OCI-LY7 (cell line): ENCODE data around the gene PRIM2. TPM values are rescaled to one million over a fixed set of nuclear protein-coding genes. Genes with fewer than 3 reads are reported as not detected.
"Not testable (repeated sequence)": the region's sequence is repeated elsewhere in the genome, so short reads cannot be mapped to it uniquely, and the experiment has no call there.

Source experiments
- BruUV-seq: library from RNA; stranded (reverse); fragments of 400-500 nt; replicated peaks from 2 replicates; lab custom pipeline; 2021; lab: Mats Ljungman, UMichigan
- CTCF ChIA-PET: fragments of 300-600 bp; sonication (Branson Sonifier 250); formaldehyde crosslinking; loops from one replicate; lab custom pipeline; 2022; ENCODE audit warnings: antibody characterized with exemption; ENCODE audit not compliant: unreplicated experiment; lab: Charles Lee
- POLR2A ChIA-PET: fragments of 300-600 bp; sonication (Branson Sonifier 250); formaldehyde crosslinking; loops from one replicate; lab custom pipeline; 2022; ENCODE audit warnings: antibody characterized with exemption; lab: Charles Lee
- DNase-seq: peaks from one replicate; pipeline ENCODE4 v3.0.0-alpha.2; 2015; ENCODE audit warnings: low spot score
- H2AFZ ChIP-seq: fragments of 200-600 bp; sonication (generic), shearing (Covaris generic); 2 replicates; pipeline ENCODE4 v1.6.1; 2014; ENCODE audit warnings: mild to moderate bottlenecking, antibody characterized with exemption, low read length, moderate library complexity
- H3K27ac ChIP-seq: fragments of 200-600 bp; sonication (generic); 2 replicates; pipeline ENCODE4 v1.5.1; 2014; ENCODE audit warnings: mixed run types, low read depth, mild to moderate bottlenecking, moderate library complexity, low read length, inconsistent platforms; ENCODE audit not compliant: poor library complexity, severe bottlenecking
- H3K36me3 ChIP-seq: fragments of 200-600 bp; sonication (generic); 2 replicates; pipeline ENCODE4 v1.6.1; 2014; ENCODE audit warnings: mild to moderate bottlenecking, antibody characterized with exemption, low read length, moderate library complexity, mixed read lengths; ENCODE audit not compliant: insufficient read depth
- H3K4me1 ChIP-seq: fragments of 200-600 bp; sonication (generic); 2 replicates; pipeline ENCODE4 v1.5.1; 2014; ENCODE audit warnings: mild to moderate bottlenecking, low read length; ENCODE audit not compliant: insufficient read depth, poor library complexity, severe bottlenecking
- H3K4me2 ChIP-seq: fragments of 200-600 bp; sonication (generic); 2 replicates; pipeline ENCODE4 v1.6.1; 2014; ENCODE audit warnings: mild to moderate bottlenecking, low read length
- H3K4me3 ChIP-seq: fragments of 200-600 bp; sonication (generic); 2 replicates; pipeline ENCODE4 v1.5.1; 2014; ENCODE audit warnings: mild to moderate bottlenecking, low read depth, low read length; ENCODE audit not compliant: poor library complexity, severe bottlenecking
- H3K79me2 ChIP-seq: fragments of 200-600 bp; sonication (generic); 2 replicates; pipeline ENCODE4 v1.6.1; 2016; ENCODE audit warnings: low read depth, mild to moderate bottlenecking, low read length, moderate library complexity, mixed read lengths; ENCODE audit not compliant: insufficient read depth
- H3K9me2 ChIP-seq: fragments of 200-600 bp; sonication (generic); 2 replicates; pipeline ENCODE4 v1.6.1; 2016; ENCODE audit warnings: mild to moderate bottlenecking, low read length, mixed read lengths; ENCODE audit not compliant: insufficient read depth
- H3K9me3 ChIP-seq: fragments of 200-600 bp; sonication (generic); 2 replicates; pipeline ENCODE4 v1.6.1; 2014; ENCODE audit warnings: mild to moderate bottlenecking, mixed run types, low read length, mixed read lengths
- H4K20me1 ChIP-seq: fragments of 200-600 bp; sonication (generic); 2 replicates; pipeline ENCODE4 v1.6.1; 2014; ENCODE audit warnings: mild to moderate bottlenecking, antibody characterized with exemption, low read length, moderate library complexity, mixed read lengths; ENCODE audit not compliant: insufficient read depth
- intact Hi-C: fragments of 100-400 bp; cut with micrococcal nuclease; formaldehyde crosslinking; loops from one replicate; pipeline ENCODE4 v1.10.0; 2022; ENCODE audit not compliant: unreplicated experiment
- total RNA-seq, 2 experiments: library from RNA; depleted of rRNA in 1 of 2; stranded (reverse); fragments of >200 nt in 1 of 2; shearing (Covaris generic) in 1 of 2; gene quantifications; 2 replicates each; pipeline ENCODE4 v1.2.3, GENCODE V29; 2014 to 2022

PRIM2 gene
- total RNA-seq, 2 experiments from 2014 or later = 28.6 to 41.4 TPM

DNA sequence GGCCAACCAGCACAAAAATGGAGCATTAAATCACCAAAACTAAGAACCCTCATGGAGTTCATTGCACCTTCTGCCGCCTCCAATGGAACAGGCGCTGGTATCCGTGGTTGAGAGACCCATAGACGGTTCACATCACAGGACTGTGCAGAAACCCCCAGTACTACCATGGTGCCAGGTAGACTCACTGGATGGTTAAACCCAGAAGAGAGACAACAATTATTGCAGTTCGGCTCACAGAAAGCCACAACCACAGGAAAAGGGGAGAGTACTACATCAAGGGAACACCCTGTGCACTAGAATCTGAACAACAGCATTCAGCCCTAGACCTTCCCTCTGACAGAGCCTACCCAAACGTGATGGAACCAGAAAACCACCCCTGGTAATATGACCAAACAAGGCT, 301.5 kb downstream of the PRIM2 start:
- intact Hi-C loops, H3K4me3 ChIP-seq, H3K9me2 ChIP-seq, H3K9me3 ChIP-seq, CTCF ChIA-PET, H3K27ac ChIP-seq, POLR2A ChIA-PET, H4K20me1 ChIP-seq, BruUV-seq, H3K79me2 ChIP-seq, H2AFZ ChIP-seq, DNase-seq, H3K4me2 ChIP-seq, H3K4me1 ChIP-seq, H3K36me3 ChIP-seq: not testable (repeated sequence)

DNA sequence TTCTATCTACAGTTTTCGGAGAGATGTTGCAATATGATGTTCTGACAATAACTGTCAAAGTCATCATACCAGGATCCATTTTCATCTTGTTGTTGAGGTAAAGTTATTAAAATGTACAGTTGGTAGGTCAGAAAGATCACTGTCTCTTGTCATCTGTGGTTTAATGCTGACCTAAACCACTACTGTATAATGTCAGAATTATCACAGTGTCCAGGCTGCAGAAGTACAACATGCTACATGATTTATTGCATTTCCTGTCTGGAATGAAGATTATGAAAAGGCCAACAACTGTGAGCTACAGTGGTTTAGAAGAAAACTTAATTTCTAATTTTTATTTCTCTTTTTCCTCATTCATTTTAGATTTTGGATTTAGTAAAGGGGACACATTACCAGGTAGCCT, 314.3 kb downstream of the PRIM2 start:
- H3K79me2 ChIP-seq, H3K4me3 ChIP-seq, intact Hi-C loops, POLR2A ChIA-PET, H3K27ac ChIP-seq, H3K4me2 ChIP-seq, H3K4me1 ChIP-seq, DNase-seq, H2AFZ ChIP-seq, H3K9me2 ChIP-seq, H3K9me3 ChIP-seq, BruUV-seq, H4K20me1 ChIP-seq, H3K36me3 ChIP-seq, CTCF ChIA-PET: not testable (repeated sequence)

DNA sequence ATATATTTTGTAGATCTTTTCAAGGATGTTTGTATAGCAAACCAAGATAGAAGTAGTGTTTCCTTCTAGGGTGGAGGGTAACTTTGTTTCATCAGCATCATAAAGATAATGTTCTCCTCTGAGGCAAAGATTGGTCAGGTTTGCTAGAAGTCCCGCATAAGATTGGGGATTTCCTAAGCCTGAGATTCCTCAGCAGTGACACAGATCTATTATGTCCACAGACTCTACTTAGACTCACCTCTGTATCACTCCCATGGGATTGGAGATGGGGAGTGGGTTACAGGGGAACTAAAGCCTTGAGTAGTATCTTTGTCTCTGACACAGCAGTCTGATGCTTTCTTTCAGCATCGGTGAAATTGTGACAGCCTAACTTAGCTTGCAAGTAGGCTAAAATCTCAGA, 341.1 kb downstream of the PRIM2 start:
- H3K9me3 ChIP-seq, H3K27ac ChIP-seq, H2AFZ ChIP-seq, H3K36me3 ChIP-seq, BruUV-seq, DNase-seq, intact Hi-C loops, H3K9me2 ChIP-seq, H3K79me2 ChIP-seq, CTCF ChIA-PET, POLR2A ChIA-PET, H4K20me1 ChIP-seq, H3K4me3 ChIP-seq, H3K4me2 ChIP-seq, H3K4me1 ChIP-seq: not testable (repeated sequence)

DNA sequence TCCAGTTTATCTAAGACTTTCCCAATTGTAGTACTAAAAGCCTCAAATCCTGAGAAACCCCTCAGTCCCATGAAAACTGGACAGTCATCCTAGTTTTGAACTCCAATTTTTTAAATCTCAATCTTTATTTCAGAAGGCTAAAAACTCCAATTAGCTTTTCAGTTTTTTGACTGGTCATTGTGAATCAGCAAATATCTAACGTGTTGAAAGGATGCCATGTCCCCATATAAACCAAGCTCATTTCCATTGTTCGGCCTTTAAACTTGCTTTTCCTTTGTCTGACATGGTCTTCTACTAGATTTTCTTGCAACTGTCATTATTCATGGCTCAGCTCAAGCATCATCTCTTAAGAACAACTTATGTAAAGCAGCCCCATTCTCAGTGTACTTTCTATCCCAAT, 342.4 kb downstream of the PRIM2 start:
- POLR2A ChIA-PET, CTCF ChIA-PET, H3K79me2 ChIP-seq, H3K27ac ChIP-seq, H3K9me3 ChIP-seq, H3K4me1 ChIP-seq, H3K36me3 ChIP-seq, H3K9me2 ChIP-seq, BruUV-seq, DNase-seq, H3K4me3 ChIP-seq, H4K20me1 ChIP-seq, H3K4me2 ChIP-seq, H2AFZ ChIP-seq, intact Hi-C loops: not testable (repeated sequence)

DNA sequence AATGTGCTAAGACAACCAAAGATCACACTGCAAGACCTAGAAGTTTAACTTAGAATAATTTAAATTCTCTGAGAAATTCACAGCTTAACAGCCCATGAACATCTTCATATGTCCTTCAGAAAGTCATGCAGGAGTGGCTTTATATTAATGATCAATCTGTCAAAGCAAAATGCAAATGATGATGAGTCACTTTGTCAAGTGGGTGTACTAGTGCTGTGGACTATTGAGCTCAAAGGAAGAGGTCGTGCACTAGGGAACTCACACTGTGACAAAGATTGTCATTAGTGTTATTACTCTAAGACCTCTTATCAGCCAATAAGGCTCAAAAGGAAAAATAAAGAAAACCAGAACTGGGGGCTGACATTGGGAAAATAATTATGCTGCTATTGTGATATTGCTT, 343.5 kb downstream of the PRIM2 start:
- BruUV-seq = not testable (repeated sequence)

DNA sequence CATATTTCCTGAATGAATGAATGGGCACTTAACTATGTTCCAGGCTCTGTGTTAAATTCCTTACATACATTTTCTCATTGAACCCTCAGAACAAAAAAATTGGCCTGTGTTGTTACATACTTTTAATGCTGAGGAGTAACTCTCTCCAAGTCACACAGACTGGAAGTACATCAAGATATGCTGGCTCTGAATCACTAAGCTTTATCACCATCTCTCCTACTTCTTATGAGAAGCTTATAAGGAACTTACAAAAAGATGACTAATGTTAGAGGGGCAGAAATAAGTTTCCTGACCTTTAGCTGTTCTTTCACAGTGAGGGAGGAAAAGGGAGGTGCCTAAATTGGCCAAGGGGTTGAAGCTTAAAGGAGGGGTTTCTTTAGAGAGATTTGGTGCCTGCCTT, 350.7 kb downstream of the PRIM2 start:
- H4K20me1 ChIP-seq, H3K36me3 ChIP-seq, CTCF ChIA-PET, H3K4me3 ChIP-seq, DNase-seq, H3K4me1 ChIP-seq, H3K27ac ChIP-seq, H3K9me3 ChIP-seq, H3K4me2 ChIP-seq, H3K79me2 ChIP-seq, H3K9me2 ChIP-seq, BruUV-seq, POLR2A ChIA-PET, H2AFZ ChIP-seq, intact Hi-C loops: not testable (repeated sequence)

More for the DNA sequence above, 343.5 kb downstream of the PRIM2 start:
- H3K27ac ChIP-seq, DNase-seq, H3K4me2 ChIP-seq, CTCF ChIA-PET, H3K9me2 ChIP-seq, H2AFZ ChIP-seq, intact Hi-C loops, H4K20me1 ChIP-seq, H3K9me3 ChIP-seq, H3K79me2 ChIP-seq, H3K36me3 ChIP-seq, H3K4me1 ChIP-seq, POLR2A ChIA-PET, H3K4me3 ChIP-seq: not testable (repeated sequence)

DNA sequence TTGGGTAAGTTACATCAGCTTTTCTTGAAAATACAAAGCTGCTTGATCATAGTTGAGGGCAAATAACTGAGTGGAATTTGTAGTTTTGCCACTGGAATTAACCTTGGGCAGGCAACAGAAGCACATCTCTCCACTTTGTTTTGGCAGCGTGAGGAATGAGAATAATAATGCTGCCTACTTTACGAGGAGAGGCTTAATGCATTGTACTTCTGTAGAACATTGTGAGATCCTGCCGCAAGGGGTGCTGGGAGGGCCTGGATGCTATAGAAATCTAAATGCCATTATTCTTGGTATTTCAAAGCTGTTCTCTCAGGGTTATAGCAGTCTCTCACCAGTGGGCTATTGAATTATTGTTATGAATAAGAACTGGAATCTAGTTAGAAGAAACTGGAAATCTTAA, 353.8 kb downstream of the PRIM2 start:
- H4K20me1 ChIP-seq, CTCF ChIA-PET, POLR2A ChIA-PET, H3K4me3 ChIP-seq, H3K79me2 ChIP-seq, H3K27ac ChIP-seq, intact Hi-C loops, DNase-seq, H3K4me2 ChIP-seq, BruUV-seq, H3K9me3 ChIP-seq, H2AFZ ChIP-seq, H3K9me2 ChIP-seq, H3K36me3 ChIP-seq, H3K4me1 ChIP-seq: not testable (repeated sequence)
